Mesangial cell (primary cell): ENCODE measurements around the gene ZDHHC18. TPM values are rescaled to one million over a fixed set of nuclear protein-coding genes. Genes with fewer than 3 reads are reported as not detected.

Experiments
- total RNA-seq: library from RNA; depleted of rRNA; stranded (reverse); fragments of >200 nt; gene quantifications from 2 replicates; pipeline ENCODE4 v1.2.3, GENCODE V29; 2015

Gene ZDHHC18
- total RNA-seq = 23.5 and 31.3 TPM in 2 replicates

GRCh38 chr1:26826261-26827105, at the start of gene ZDHHC18:
Gene ZDHHC18 (plus strand): TSS chr1:26826688. CDS start chr1:26826805, 117 bp downstream.

GRCh38 chr1:26787706-26788514, 38.6 kb upstream of the ZDHHC18 start, which contains the start of gene PIGV:
Gene PIGV (plus strand): TSS chr1:26787950. CDS start chr1:26790816, 2,866 bp downstream.

GRCh38 chr1:26862781-26863684, 36.5 kb downstream of the ZDHHC18 start, which contains the start of gene SFN:
Gene SFN (plus strand): TSS chr1:26863149. CDS start chr1:26863213, 64 bp downstream.

GRCh38 chr1:26889551-26890466, 63.3 kb downstream of the ZDHHC18 start, which contains the start of gene GPN2:
Gene GPN2 (minus strand): TSS chr1:26890283. CDS start chr1:26890096, 187 bp downstream.

GRCh38 chr1:26900001-26900814, 73.7 kb downstream of the ZDHHC18 start, which contains the start of gene GPATCH3:
Gene GPATCH3 (minus strand): TSS chr1:26900467. CDS start chr1:26900442, 25 bp downstream.

Other genes with a start within 250 kb of the ZDHHC18 start
- 46.0 and 64.3 TPM in 2 replicates for gene ARID1A, start 130.7 kb upstream of the ZDHHC18 start, total RNA-seq
- 7.3 and 14.5 TPM in 2 replicates for gene PIGV, start 38.7 kb upstream of the ZDHHC18 start, total RNA-seq
- gene SFN, start 36.5 kb downstream of the ZDHHC18 start, total RNA-seq = 21.7 and 44.3 TPM in 2 replicates
- 12.9 and 16.1 TPM in 2 replicates for gene GPN2, start 63.6 kb downstream of the ZDHHC18 start, total RNA-seq
- 9.0 and 9.1 TPM in 2 replicates for gene GPATCH3, start 73.8 kb downstream of the ZDHHC18 start, total RNA-seq
- not detected in 2 replicates for gene NR0B2, start 87.3 kb downstream of the ZDHHC18 start, total RNA-seq
- 36.6 and 89.3 TPM in 2 replicates for gene NUDC, start 95.1 kb downstream of the ZDHHC18 start, total RNA-seq
- 1.6 and 3.4 TPM in 2 replicates for gene KDF1, start 133.8 kb downstream of the ZDHHC18 start, total RNA-seq
- gene TRNP1, start 167.0 kb downstream of the ZDHHC18 start, total RNA-seq = 56.5 and 56.7 TPM in 2 replicates
- 6.5 and 16.1 TPM in 2 replicates for gene TENT5B, start 186.2 kb downstream of the ZDHHC18 start, total RNA-seq